DND-41 (cell line): ENCODE measurements around the gene CRB3.

Experiments used
- ATAC-seq: fragments of 200-7000 bp; cut with Tn5 transposase; 3 replicates; pipeline ENCODE4 v1.9.1; 2021; ENCODE audit warnings: low read depth; ENCODE audit not compliant: insufficient read depth
- DNase-seq: peaks from one replicate; pipeline ENCODE4 v3.0.0-alpha.2; 2020
- H2AFZ ChIP-seq: 2 replicates; pipeline ENCODE4 v1.6.0; 2012; ENCODE audit warnings: low read depth, low read length
- H3K27ac ChIP-seq: 2 replicates; pipeline ENCODE4 v1.5.1; 2012; ENCODE audit warnings: low read length, inconsistent platforms
- H3K27me3 ChIP-seq: fragments of 200-600 bp; sonication (generic); 2 replicates; pipeline ENCODE4 v1.6.0; 2012; ENCODE audit warnings: low read length, mild to moderate bottlenecking, inconsistent platforms; ENCODE audit not compliant: insufficient read depth, poor library complexity
- H3K36me3 ChIP-seq: 2 replicates; pipeline ENCODE4 v1.5.1; 2012; ENCODE audit warnings: low read length, inconsistent platforms; ENCODE audit not compliant: insufficient read depth
- H3K4me1 ChIP-seq: 2 replicates; pipeline ENCODE4 v1.5.1; 2012; ENCODE audit warnings: mild to moderate bottlenecking, low read length; ENCODE audit not compliant: insufficient read depth
- H3K4me2 ChIP-seq: 2 replicates; pipeline ENCODE4 v1.6.0; 2012; ENCODE audit warnings: mild to moderate bottlenecking, moderate library complexity, low read length, inconsistent platforms; ENCODE audit not compliant: insufficient read depth
- H3K4me3 ChIP-seq, 2 experiments: fragments of 200-600 bp in 1 of 2; shearing (Covaris generic) in 1 of 2; 2 replicates each; pipeline ENCODE4 v1.5.1; 2012 to 2016; ENCODE audit warnings: inconsistent platforms in 2 of 2, low read length in 2 of 2, mild to moderate bottlenecking in 2 of 2, low read depth in 1 of 2, moderate library complexity in 1 of 2
- H3K79me2 ChIP-seq: 2 replicates; pipeline ENCODE4 v1.6.0; 2012; ENCODE audit warnings: low read length, inconsistent platforms; ENCODE audit not compliant: insufficient read depth
- H3K9ac ChIP-seq: 2 replicates; pipeline ENCODE4 v1.6.0; 2012; ENCODE audit warnings: low read depth, mild to moderate bottlenecking, inconsistent platforms, low read length, moderate library complexity
- H3K9me3 ChIP-seq: 2 replicates; pipeline ENCODE4 v1.5.1; 2012; ENCODE audit warnings: low read length, moderate library complexity, mild to moderate bottlenecking, inconsistent platforms; ENCODE audit not compliant: insufficient read depth, severe bottlenecking
- H4K20me1 ChIP-seq: 2 replicates; pipeline ENCODE4 v1.6.0; 2012; ENCODE audit warnings: low read length; ENCODE audit not compliant: insufficient read depth
- CTCF ChIP-seq: IDR thresholded peaks from 2 replicates; pipeline ENCODE4 v1.5.1; 2012; ENCODE audit warnings: borderline replicate concordance, low read length, moderate library complexity, mild to moderate bottlenecking; ENCODE audit not compliant: poor library complexity, severe bottlenecking; ENCODE audit errors: extremely low read depth
- EZH2 ChIP-seq: IDR thresholded peaks from 3 replicates; pipeline ENCODE4 v1.6.1; 2012; ENCODE audit warnings: borderline replicate concordance, low read depth, mild to moderate bottlenecking, moderate library complexity, low read length, inconsistent platforms; ENCODE audit not compliant: severe bottlenecking

The CRB3 gene

DNA sequence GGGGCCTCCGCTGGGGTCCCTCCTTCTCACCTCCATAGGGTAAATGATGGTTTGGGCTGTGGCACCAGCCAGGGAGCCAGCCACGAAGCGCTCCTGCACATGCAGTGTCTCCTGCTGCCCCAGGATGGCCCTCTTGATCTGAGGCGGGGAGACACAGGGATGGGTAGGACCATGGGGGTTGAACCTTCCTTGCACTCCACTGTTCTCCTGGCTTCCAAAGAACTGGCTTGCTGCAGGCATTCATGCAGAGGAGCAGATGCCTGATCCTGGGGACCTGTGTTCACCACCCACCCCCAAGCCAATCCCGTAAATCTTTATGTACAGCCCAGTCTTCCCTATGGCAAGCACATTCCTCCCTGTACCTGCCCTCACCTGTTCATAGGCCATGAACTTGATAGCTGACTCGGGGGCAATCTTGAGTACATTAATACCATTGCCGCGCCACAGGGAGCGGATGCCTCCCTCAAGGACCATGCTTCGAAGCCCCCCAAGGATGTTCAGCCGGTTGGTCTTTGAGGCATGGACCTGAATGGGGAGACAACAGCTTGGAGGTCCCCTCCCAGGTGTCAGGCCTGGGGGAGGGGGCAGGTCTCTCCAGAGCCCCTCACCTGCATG, 10.0 kb upstream of the CRB3 start:
- Histone ChIP-seq H3K27ac (no peak overlapping the region), H3K79me2 (peaks cover 2% of the 10 kb centered on the region; the same call in 1 of the 2 replicates), H3K9ac (no peak overlapping the region), H3K4me1 (peaks cover 12% of the 10 kb centered on the region), H3K36me3 (peaks cover 36% of the 10 kb centered on the region), H3K4me2 (no peak overlapping the region), H3K9me3 (peaks cover 16% of the 10 kb centered on the region), H3K4me3 (no peak overlapping the region), H2AFZ (no peak overlapping the region), H4K20me1 (no peaks in the 10 kb centered on the region), H3K27me3 (no peaks in the 10 kb centered on the region)
- DNase-seq (no peak), ATAC-seq (no peak)
- TF ChIP-seq CTCF (no peak), EZH2 (no peak)

- Histone ChIP-seq H3K4me1 (peaks cover 24% of the 10 kb centered on the region), H2AFZ (no peak overlapping the region), H4K20me1 (no peaks in the 10 kb centered on the region), H3K4me2 (no peak overlapping the region), H3K27me3 (no peaks in the 10 kb centered on the region), H3K9ac (no peak overlapping the region), H3K9me3 (peaks cover 16% of the 10 kb centered on the region), H3K4me3 (no peak overlapping the region), H3K36me3 (peaks cover 33% of the 10 kb centered on the region), H3K79me2 (peaks cover 4% of the 10 kb centered on the region; the same call in 1 of the 2 replicates), H3K27ac (no peak overlapping the region)
- DNase-seq (no peak), ATAC-seq (no peak)
- TF ChIP-seq EZH2, result no peak
- TF ChIP-seq CTCF, result no peak
These were observed 8.1 kb upstream of the CRB3 start for GRCh38 chr19:6455924-6456323.

DNA sequence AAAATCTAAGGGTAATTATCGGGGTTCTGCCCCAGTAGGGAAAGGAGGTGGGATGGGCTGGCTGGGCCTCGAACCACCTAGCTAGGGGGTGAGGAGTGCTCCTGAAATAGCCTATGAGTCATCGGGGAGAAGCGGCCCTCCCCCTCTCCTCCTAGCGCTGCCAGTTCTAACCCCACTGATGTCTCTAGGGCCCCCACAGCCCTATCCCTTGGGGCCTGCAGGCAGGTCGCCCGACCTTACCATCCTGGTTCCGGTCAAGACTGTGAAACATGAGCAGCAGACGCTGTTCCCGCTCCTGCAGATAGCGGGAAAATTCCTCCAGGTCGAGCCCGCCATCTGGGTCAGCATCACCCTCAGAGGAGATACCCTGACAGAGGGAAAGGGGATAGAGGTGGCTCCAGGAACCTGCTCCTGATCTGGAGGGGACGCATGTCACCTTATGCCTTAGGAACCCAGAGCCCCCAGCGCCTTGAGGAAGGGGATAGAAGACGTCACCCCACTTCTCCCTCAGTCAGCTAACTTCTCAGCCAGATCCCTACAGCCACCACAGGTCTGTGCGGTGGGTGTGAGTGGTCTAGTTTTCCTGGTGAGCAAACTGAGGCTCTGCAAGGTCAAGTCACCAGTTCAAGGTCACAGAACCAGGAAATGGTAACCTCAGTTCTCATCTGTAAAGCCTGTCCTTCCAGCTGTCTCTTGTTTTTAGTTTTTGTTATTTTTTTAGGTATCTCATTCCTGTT, 5.9 kb upstream of the CRB3 start:
- Histone ChIP-seq H2AFZ (no peak overlapping the region), H3K79me2 (peaks cover 4% of the 10 kb centered on the region; the same call in 1 of the 2 replicates), H3K27ac (peak overlapping the region; percentile 87), H3K4me3 (peak overlapping the region in 1 of 2 experiments; percentile 100; a peak in 3 of 4 replicates), H3K27me3 (no peaks in the 10 kb centered on the region), H3K4me2 (peak overlapping the region; percentile 100), H3K9me3 (peaks cover 16% of the 10 kb centered on the region), H4K20me1 (no peaks in the 10 kb centered on the region), H3K9ac (peak overlapping the region; percentile 71), H3K36me3 (peaks cover 30% of the 10 kb centered on the region), H3K4me1 (peaks cover 25% of the 10 kb centered on the region)
- DNase-seq (no peak), ATAC-seq (no peak)
- TF ChIP-seq CTCF (no peak), EZH2 (no peak)
